Fibroblast of the aortic adventitia (primary cell): ENCODE measurements around the gene CERS6. TPM values are rescaled to one million over a fixed set of nuclear protein-coding genes. Genes with fewer than 3 reads are reported as not detected.

ENCODE experiments used
- DNase-seq: peaks from one replicate; pipeline ENCODE4 v3.0.0-alpha.2; 2010; ENCODE audit warnings: low read depth
- H3K4me3 ChIP-seq: 2 replicates; pipeline ENCODE4 v1.5.1; 2011; ENCODE audit warnings: low read depth, mild to moderate bottlenecking, control low read depth, low read length, moderate library complexity
- total RNA-seq: library from RNA; depleted of rRNA; stranded (reverse); fragments of >200 nt; gene quantifications from 2 replicates; pipeline ENCODE4 v1.2.3, GENCODE V29; 2012; ENCODE audit warnings: low replicate concordance
- TF ChIP-seq, protein P1 (sequence below): IDR thresholded peaks from 2 replicates; pipeline ENCODE4 v1.5.1; 2011; ENCODE audit warnings: mild to moderate bottlenecking, low read length, control low read depth, inconsistent platforms; ENCODE audit not compliant: insufficient read depth

CERS6 gene
- total RNA-seq, 1 donor, result 14.2 TPM

DNA sequence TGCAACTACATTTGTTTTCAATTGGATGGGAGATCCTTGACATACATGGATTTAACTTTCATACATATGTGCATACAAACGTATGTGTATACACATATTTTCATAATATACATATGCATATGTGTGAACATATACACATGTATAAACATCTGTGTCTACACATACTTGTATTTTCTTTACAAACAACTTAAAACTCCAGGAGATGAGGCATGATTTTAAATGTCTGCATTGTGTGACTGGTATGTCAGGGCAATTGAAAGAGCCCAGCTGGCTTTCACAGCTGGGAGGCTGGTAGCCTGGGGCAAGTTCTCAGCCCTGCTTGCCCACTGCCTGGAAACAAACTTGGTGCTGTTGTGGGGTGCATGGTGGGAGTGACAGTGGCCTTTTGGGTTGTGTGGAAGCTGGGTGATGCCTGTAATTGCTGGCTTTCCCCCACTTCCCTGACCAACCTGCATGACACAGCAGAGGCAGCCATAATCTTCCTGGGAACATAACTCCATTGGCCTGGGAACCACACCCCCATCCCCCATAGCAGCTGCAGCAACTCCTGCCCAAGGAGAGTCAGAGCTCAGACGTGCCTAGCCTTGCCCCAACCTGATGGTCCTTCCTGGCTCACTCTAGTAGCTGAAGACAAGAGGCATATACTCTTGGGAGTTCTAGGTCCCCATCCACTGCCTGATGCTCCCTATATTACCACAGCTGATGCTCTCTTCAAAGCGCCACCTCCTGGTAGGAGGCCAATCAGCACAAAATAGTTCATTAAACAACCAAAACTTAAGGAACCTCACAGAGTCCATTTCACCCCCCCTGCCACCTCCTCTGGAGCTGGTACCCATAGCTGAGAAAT is 158.3 kb downstream of the CERS6 start:
- TF ChIP-seq, protein P1, sequence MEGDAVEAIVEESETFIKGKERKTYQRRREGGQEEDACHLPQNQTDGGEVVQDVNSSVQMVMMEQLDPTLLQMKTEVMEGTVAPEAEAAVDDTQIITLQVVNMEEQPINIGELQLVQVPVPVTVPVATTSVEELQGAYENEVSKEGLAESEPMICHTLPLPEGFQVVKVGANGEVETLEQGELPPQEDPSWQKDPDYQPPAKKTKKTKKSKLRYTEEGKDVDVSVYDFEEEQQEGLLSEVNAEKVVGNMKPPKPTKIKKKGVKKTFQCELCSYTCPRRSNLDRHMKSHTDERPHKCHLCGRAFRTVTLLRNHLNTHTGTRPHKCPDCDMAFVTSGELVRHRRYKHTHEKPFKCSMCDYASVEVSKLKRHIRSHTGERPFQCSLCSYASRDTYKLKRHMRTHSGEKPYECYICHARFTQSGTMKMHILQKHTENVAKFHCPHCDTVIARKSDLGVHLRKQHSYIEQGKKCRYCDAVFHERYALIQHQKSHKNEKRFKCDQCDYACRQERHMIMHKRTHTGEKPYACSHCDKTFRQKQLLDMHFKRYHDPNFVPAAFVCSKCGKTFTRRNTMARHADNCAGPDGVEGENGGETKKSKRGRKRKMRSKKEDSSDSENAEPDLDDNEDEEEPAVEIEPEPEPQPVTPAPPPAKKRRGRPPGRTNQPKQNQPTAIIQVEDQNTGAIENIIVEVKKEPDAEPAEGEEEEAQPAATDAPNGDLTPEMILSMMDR, result peak; percentile 11
- no peak overlapping the region for H3K4me3 ChIP-seq
- DNase-seq, result no peak

DNA sequence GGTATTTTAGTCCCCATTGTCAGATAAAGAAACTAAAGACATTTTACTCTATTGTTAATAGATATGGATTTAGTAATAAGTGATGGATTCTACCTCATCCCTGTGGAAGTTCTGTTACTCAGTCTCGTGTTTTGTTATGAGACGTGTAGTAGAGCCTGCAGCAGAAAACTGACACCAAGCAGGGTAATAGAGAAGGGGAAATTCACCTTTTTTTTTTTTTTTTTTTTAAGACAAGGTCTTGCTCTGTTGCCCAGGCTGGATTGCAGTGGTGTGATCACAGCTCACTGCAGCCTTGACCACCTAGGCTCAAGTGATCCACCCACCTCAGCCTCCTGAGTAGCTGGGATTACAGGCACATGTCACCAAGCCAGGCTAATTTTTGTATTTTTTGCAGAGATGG is 164.5 kb downstream of the CERS6 start:
- DNase-seq, result no peak
- TF ChIP-seq, protein P1, result no peak
- no peak overlapping the region for H3K4me3 ChIP-seq

DNA sequence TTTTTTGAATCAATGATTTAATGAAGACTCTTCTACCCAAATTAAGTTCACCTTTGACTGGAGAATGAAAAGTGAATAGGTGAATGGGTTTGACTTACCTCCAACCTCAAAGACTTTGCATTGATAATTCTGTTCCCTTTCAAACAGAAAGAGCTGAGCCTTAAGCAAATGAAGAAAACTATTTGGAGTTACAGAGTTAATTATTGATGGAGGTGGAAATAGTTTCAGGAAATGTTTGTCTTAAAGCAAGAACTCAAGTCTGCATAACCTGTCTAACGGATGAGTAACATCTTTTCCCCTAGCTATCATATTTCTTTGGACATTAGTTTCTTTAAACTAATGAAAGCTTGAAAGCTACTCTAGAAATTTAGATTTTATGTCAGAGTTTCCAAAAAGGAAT is 166.5 kb downstream of the CERS6 start:
- no peak overlapping the region for H3K4me3 ChIP-seq
- no peak for DNase-seq
- TF ChIP-seq, protein P1, result no peak

DNA sequence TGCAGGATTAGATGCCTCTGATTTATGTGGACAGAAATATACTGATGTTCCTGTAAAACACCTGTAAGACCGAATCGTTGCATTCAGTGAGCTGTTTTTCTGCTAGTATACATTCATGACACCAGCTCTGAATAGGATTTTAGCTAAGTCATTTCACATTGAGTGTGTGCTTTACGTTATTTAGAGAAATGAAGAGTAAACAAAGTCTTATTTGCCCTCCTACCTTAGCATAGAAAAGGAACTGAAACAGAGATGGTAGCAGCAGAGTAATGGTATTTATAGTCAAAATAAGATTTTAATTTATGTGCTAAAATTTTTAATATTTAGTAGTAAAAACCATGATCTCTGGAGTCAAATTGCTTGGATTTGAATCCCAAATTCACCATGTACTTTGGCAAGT is 168.0 kb downstream of the CERS6 start:
- TF ChIP-seq, protein P1, result no peak
- no peak overlapping the region for H3K4me3 ChIP-seq
- DNase-seq, result no peak

DNA sequence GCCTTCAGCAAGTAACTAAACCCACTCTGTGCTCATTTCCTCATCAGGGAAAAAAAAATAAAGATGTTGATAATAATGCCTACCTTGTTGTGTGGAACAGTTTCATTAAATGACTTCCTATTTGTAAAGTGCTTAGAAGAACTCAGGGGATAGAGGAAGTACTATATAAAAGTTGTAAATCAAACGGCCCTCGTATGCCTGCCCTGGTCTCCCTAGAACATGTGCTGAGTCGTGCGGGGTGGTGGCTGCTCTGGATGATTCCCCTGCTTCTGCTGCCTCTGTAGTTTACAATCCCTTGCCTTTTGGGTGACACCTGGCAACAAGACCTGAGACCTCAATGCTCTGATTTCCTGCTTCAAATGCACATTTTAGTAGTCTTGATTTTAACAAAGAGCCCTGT is 170.0 kb downstream of the CERS6 start:
- H3K4me3 ChIP-seq, result no peak overlapping the region
- no peak for DNase-seq
- TF ChIP-seq, protein P1, result no peak

DNA sequence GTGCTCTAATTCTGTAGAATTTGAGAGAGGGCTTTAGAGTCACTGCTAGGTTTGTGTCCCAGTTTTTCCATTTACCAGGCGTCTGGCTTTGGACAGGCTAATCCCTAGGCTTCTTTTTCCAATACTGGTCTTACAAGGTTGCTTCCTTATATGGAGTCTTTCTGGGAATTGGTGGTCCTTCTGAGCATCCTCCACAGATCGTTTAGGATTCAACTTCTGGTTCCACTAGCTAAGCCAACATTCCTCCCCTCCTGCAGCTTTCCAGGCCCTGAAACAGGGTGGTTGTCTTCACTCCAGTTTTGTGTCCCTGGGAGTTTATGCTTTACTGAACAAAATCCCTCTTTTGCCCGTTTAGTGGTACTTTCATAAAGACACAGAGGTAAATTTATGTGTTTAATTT is 170.6 kb downstream of the CERS6 start:
- DNase-seq, result no peak
- H3K4me3 ChIP-seq, result no peak overlapping the region
- TF ChIP-seq, protein P1, result no peak
